Measurements from ENCODE around the gene IFIT5.
A peak's percentile ranks its signal among the peaks of the same experiment; 100 is the strongest.

IFIT5 gene

DNA sequence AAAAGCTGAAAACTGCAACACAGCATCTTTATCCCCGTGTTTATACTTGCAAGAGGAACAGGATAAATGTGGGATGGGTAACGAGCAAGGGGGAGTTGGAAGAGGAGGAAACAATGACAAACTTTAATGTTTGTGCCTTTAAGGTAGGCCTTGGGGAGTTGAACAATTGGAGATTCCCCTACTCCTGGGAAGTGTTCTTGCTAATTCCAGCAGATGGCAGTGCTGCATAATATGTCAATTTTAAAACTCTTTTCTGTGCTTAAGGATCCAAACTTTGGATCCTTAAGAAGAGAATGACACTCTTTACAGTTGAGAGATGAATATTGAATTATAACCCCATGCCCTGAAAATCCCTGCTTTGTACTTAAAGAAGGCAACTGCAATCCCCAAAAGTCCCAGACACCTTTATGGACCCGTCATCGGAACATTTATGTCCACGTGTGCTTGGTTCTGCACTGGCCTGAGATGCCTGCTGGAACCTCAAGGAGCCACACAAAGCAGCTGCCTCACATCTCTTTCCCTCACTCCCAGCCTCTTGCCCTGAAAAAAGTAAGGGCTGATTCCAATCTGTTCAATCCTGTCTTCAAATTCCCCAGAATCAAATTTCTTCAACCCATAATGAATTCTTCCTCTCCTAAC lies 12.0 kb downstream of the IFIT5 start:
- TF ChIP-seq EZH2phosphoT487 (IDR thresholded peaks at IDR 0.05; ENCODE audit: low read depth): no peak
- TF ChIP-seq, protein P1, sequence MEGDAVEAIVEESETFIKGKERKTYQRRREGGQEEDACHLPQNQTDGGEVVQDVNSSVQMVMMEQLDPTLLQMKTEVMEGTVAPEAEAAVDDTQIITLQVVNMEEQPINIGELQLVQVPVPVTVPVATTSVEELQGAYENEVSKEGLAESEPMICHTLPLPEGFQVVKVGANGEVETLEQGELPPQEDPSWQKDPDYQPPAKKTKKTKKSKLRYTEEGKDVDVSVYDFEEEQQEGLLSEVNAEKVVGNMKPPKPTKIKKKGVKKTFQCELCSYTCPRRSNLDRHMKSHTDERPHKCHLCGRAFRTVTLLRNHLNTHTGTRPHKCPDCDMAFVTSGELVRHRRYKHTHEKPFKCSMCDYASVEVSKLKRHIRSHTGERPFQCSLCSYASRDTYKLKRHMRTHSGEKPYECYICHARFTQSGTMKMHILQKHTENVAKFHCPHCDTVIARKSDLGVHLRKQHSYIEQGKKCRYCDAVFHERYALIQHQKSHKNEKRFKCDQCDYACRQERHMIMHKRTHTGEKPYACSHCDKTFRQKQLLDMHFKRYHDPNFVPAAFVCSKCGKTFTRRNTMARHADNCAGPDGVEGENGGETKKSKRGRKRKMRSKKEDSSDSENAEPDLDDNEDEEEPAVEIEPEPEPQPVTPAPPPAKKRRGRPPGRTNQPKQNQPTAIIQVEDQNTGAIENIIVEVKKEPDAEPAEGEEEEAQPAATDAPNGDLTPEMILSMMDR (IDR thresholded peaks at IDR 0.05; ENCODE audit: low read depth, low read length): peak; percentile 71
- H3K27ac ChIP-seq (ENCODE audit: low read length): no peak overlapping the region
- no peaks in the 10 kb centered on the region for H3K4me1 ChIP-seq (ENCODE audit: low read length)
- H3K36me3 ChIP-seq (replicated peaks; ENCODE audit: low read depth, low read length): peaks cover under 1% of the 10 kb centered on the region
- H3K9me3 ChIP-seq (ENCODE audit: insufficient read depth, low read length): no peaks in the 10 kb centered on the region
- no peaks in the 10 kb centered on the region for H4K20me1 ChIP-seq (ENCODE audit: insufficient read depth, low read length)
- no peak overlapping the region for H3K4me2 ChIP-seq (ENCODE audit: low read length)
- H3K9ac ChIP-seq (ENCODE audit: low read length): no peak overlapping the region
- H3K79me2 ChIP-seq (ENCODE audit: low read length): no peaks in the 10 kb centered on the region
- H2AFZ ChIP-seq (ENCODE audit: low read depth, low read length): no peak overlapping the region
- no peaks in the 10 kb centered on the region for H3K27me3 ChIP-seq (ENCODE audit: low read depth, low read length)
- H3K4me3 ChIP-seq (ENCODE audit: low read length): no peak overlapping the region

DNA sequence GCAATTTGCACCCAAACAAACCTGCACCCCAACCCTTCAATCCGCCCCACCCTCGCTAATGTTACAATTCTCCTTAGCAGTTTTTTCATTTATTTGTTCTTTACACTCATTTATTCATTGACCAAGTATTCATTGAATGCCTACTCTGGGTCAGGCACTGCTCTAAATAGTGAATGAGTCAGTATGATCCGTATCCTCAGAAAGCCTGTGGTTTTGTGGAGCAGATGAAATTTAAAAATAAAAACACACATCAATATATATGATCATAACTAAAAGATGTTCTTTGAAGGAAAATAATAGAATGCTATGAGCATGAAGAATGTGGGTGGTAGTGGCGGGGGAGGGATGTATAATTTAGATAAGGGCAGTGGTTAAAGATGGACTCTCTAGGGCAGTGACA lies 13.3 kb downstream of the IFIT5 start:
- no peaks in the 10 kb centered on the region for H3K9me3 ChIP-seq (ENCODE audit: insufficient read depth, low read length)
- H3K4me3 ChIP-seq (ENCODE audit: low read length): no peak overlapping the region
- H3K27me3 ChIP-seq (ENCODE audit: low read depth, low read length): no peaks in the 10 kb centered on the region
- no peaks in the 10 kb centered on the region for H4K20me1 ChIP-seq (ENCODE audit: insufficient read depth, low read length)
- no peak overlapping the region for H3K4me2 ChIP-seq (ENCODE audit: low read length)
- no peaks in the 10 kb centered on the region for H3K79me2 ChIP-seq (ENCODE audit: low read length)
- H3K27ac ChIP-seq (ENCODE audit: low read length): no peak overlapping the region
- no peak overlapping the region for H3K9ac ChIP-seq (ENCODE audit: low read length)
- H3K36me3 ChIP-seq (replicated peaks; ENCODE audit: low read depth, low read length): no peaks in the 10 kb centered on the region
- H2AFZ ChIP-seq (ENCODE audit: low read depth, low read length): no peak overlapping the region
- no peaks in the 10 kb centered on the region for H3K4me1 ChIP-seq (ENCODE audit: low read length)
- no peak for TF ChIP-seq EZH2phosphoT487 (IDR thresholded peaks at IDR 0.05; ENCODE audit: low read depth)
- TF ChIP-seq, protein P1 (IDR thresholded peaks at IDR 0.05; ENCODE audit: low read depth, low read length): no peak

DNA sequence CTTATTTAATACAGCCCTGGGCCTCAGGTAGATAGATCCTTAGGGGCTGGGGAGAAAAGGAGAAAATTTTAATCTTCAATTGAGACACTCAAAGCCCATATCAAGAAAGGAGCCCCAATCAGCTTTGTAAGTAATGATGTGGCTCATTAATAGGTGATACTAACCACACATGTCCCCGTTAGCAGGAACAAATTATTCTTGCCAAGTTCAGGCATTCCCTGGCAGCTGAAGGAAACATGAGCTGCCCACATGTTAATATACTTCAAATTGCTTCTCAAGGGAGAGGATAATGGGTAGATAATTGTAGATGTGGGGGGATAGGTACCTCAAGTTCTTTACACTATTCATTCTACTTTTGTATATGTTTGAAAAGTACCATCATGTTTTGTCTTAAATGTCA lies 14.5 kb downstream of the IFIT5 start:
- no peaks in the 10 kb centered on the region for H4K20me1 ChIP-seq (ENCODE audit: insufficient read depth, low read length)
- H3K79me2 ChIP-seq (ENCODE audit: low read length): no peaks in the 10 kb centered on the region
- no peak overlapping the region for H2AFZ ChIP-seq (ENCODE audit: low read depth, low read length)
- TF ChIP-seq, protein P1 (IDR thresholded peaks at IDR 0.05; ENCODE audit: low read depth, low read length): no peak
- TF ChIP-seq EZH2phosphoT487 (IDR thresholded peaks at IDR 0.05; ENCODE audit: low read depth): no peak
- no peaks in the 10 kb centered on the region for H3K4me1 ChIP-seq (ENCODE audit: low read length)
- no peak overlapping the region for H3K4me2 ChIP-seq (ENCODE audit: low read length)
- no peak overlapping the region for H3K9ac ChIP-seq (ENCODE audit: low read length)
- no peak overlapping the region for H3K27ac ChIP-seq (ENCODE audit: low read length)
- no peak overlapping the region for H3K4me3 ChIP-seq (ENCODE audit: low read length)
- H3K36me3 ChIP-seq (replicated peaks; ENCODE audit: low read depth, low read length): no peaks in the 10 kb centered on the region
- H3K9me3 ChIP-seq (ENCODE audit: insufficient read depth, low read length): no peaks in the 10 kb centered on the region
- no peaks in the 10 kb centered on the region for H3K27me3 ChIP-seq (ENCODE audit: low read depth, low read length)

DNA sequence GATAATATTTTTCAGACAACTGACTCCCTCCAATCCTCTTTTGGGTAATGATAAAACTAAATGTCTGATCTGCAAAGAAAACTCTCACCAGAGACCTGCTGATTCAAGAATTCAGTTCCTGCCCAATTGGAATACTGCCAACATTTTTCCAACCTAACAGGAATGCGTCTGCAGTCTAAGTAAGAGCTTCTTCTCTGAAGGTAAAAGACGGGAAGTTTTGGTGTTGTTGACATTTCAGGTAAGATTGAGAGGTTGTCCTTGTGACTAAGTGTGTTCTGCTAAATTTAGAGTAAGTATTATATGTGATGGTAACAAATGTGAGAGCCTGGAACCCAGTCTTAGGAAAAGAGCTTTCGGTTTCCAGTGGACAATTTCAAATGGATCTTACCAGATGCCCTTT lies 17.6 kb downstream of the IFIT5 start:
- Histone ChIP-seq H3K36me3 (replicated peaks; ENCODE audit: low read depth, low read length) (no peaks in the 10 kb centered on the region), H3K4me3 (ENCODE audit: low read length) (no peak overlapping the region), H3K79me2 (ENCODE audit: low read length) (no peaks in the 10 kb centered on the region), H3K9ac (ENCODE audit: low read length) (no peak overlapping the region), H4K20me1 (ENCODE audit: insufficient read depth, low read length) (no peaks in the 10 kb centered on the region), H3K9me3 (ENCODE audit: insufficient read depth, low read length) (no peaks in the 10 kb centered on the region), H3K27me3 (ENCODE audit: low read depth, low read length) (no peaks in the 10 kb centered on the region), H2AFZ (ENCODE audit: low read depth, low read length) (no peak overlapping the region), H3K4me2 (ENCODE audit: low read length) (no peak overlapping the region), H3K4me1 (ENCODE audit: low read length) (no peaks in the 10 kb centered on the region), H3K27ac (ENCODE audit: low read length) (no peak overlapping the region)
- TF ChIP-seq, protein P1 (IDR thresholded peaks at IDR 0.05; ENCODE audit: low read depth, low read length): no peak
- no peak for TF ChIP-seq EZH2phosphoT487 (IDR thresholded peaks at IDR 0.05; ENCODE audit: low read depth)

Data from OCI-LY3 (cell line).